Panc1 (cell line): ENCODE results near the gene RAB3IP.

Experiments
- CTCF ChIP-seq: fragments of 450-650 bp; IDR thresholded peaks from 2 replicates; pipeline ENCODE4 v1.5.1; 2017; ENCODE audit warnings: mild to moderate bottlenecking
- POLR2AphosphoS5 ChIP-seq: IDR thresholded peaks from 2 replicates; pipeline ENCODE4 v1.6.1; 2012; ENCODE audit warnings: mild to moderate bottlenecking, low read depth, low read length, moderate library complexity
- TCF7L2 ChIP-seq: IDR thresholded peaks from 2 replicates; pipeline ENCODE4 v1.6.1; 2011; ENCODE audit warnings: mild to moderate bottlenecking, low read depth, low read length, inconsistent platforms
- TF ChIP-seq, protein P1 (sequence below), 2 experiments: IDR thresholded peaks; 2 replicates each; pipeline ENCODE4 v1.6.1; 2011 to 2012; ENCODE audit warnings: low read depth in 2 of 2, control low read depth in 1 of 2, low read length in 1 of 2, mild to moderate bottlenecking in 1 of 2, moderate library complexity in 1 of 2; ENCODE audit not compliant: insufficient read depth in 1 of 2

GRCh38 chr12:69792533-69792932 is 53.9 kb downstream of the RAB3IP start:
- no peak for TF ChIP-seq TCF7L2
- no peak for TF ChIP-seq CTCF
- TF ChIP-seq, protein P1, sequence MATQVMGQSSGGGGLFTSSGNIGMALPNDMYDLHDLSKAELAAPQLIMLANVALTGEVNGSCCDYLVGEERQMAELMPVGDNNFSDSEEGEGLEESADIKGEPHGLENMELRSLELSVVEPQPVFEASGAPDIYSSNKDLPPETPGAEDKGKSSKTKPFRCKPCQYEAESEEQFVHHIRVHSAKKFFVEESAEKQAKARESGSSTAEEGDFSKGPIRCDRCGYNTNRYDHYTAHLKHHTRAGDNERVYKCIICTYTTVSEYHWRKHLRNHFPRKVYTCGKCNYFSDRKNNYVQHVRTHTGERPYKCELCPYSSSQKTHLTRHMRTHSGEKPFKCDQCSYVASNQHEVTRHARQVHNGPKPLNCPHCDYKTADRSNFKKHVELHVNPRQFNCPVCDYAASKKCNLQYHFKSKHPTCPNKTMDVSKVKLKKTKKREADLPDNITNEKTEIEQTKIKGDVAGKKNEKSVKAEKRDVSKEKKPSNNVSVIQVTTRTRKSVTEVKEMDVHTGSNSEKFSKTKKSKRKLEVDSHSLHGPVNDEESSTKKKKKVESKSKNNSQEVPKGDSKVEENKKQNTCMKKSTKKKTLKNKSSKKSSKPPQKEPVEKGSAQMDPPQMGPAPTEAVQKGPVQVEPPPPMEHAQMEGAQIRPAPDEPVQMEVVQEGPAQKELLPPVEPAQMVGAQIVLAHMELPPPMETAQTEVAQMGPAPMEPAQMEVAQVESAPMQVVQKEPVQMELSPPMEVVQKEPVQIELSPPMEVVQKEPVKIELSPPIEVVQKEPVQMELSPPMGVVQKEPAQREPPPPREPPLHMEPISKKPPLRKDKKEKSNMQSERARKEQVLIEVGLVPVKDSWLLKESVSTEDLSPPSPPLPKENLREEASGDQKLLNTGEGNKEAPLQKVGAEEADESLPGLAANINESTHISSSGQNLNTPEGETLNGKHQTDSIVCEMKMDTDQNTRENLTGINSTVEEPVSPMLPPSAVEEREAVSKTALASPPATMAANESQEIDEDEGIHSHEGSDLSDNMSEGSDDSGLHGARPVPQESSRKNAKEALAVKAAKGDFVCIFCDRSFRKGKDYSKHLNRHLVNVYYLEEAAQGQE (IDR thresholded peaks at IDR 0.05; ENCODE audit: insufficient read depth in 1 of 2, low read depth in 2 of 2, low read length in 1 of 2), result no peak
- TF ChIP-seq POLR2AphosphoS5, result no peak
